HepG2 (cell line): ENCODE results near the gene AHSG. TPM values are rescaled to one million over a fixed set of nuclear protein-coding genes. Genes with fewer than 3 reads are reported as not detected.

Experiments
- ARNT ChIP-seq: fragments of 450-650 bp; IDR thresholded peaks from 2 replicates; pipeline ENCODE4 v1.6.1; 2017
- BHLHE40 ChIP-seq: IDR thresholded peaks from 2 replicates; pipeline ENCODE4 v1.6.1; 2011; ENCODE audit warnings: low read length, improper control_type of control experiment
- CENPT ChIP-seq: sonication (generic); formaldehyde crosslinking; IDR thresholded peaks from 2 replicates; pipeline ENCODE4 v1.8.0; 2022; ENCODE audit warnings: low read depth, mild to moderate bottlenecking, moderate library complexity, missing genetic modification reagents
- KDM4B ChIP-seq: sonication (generic); formaldehyde crosslinking; IDR thresholded peaks from 2 replicates; pipeline ENCODE4 v1.4.0; 2020; ENCODE audit warnings: missing genetic modification reagents
- NFYB ChIP-seq: sonication (generic); formaldehyde crosslinking; IDR thresholded peaks from 2 replicates; pipeline ENCODE4 v1.4.0; 2020; ENCODE audit warnings: missing genetic modification reagents
- POLR2AphosphoS5 ChIP-seq: IDR thresholded peaks from 2 replicates; pipeline ENCODE4 v1.6.1; 2012; ENCODE audit warnings: low read depth, low read length
- RAD21 ChIP-seq: fragments of 450-650 bp; formaldehyde crosslinking; IDR thresholded peaks from 2 replicates; pipeline ENCODE4 v1.5.0; 2020; ENCODE audit warnings: mild to moderate bottlenecking
- RBM22 ChIP-seq: fragments of 200-400 bp; formaldehyde crosslinking; optimal IDR thresholded peaks from 2 replicates; pipeline ENCODE3; 2017; ENCODE audit warnings: mild to moderate bottlenecking, low read length, moderate library complexity
- SP1 ChIP-seq, 2 experiments: fragments of 450-650 bp in 1 of 2; sonication (generic) in 1 of 2; formaldehyde crosslinking in 1 of 2; IDR thresholded peaks; 2 replicates each; pipeline versions ENCODE4 v1.4.0 to v1.6.1; 2016 to 2020; ENCODE audit warnings: missing genetic modification reagents in 1 of 2
- ZC3H4 ChIP-seq: sonication (generic); formaldehyde crosslinking; IDR thresholded peaks from 2 replicates; pipeline ENCODE4 v1.4.0; 2020; ENCODE audit warnings: missing genetic modification reagents, borderline replicate concordance
- ZNF546 ChIP-seq: sonication (generic); formaldehyde crosslinking; conservative IDR thresholded peaks from 2 replicates; pipeline ENCODE4 v1.8.1; 2023; ENCODE audit warnings: mild to moderate bottlenecking, missing genetic modification reagents
- ZNF563 ChIP-seq: sonication (generic); formaldehyde crosslinking; IDR thresholded peaks from 2 replicates; pipeline ENCODE4 v1.8.0; 2022; ENCODE audit warnings: mild to moderate bottlenecking, moderate library complexity, missing genetic modification reagents
- ZNF7 ChIP-seq: IDR thresholded peaks from 2 replicates; pipeline ENCODE4 v1.6.1; 2016; ENCODE audit warnings: missing biosample characterization, missing genetic modification reagents
- polyA plus RNA-seq, 8 experiments: library from polyadenylated mRNA; depleted of rRNA in 3 of 8; stranded (reverse) in 7 of 8; unstranded in 1 of 8; fragments of >200 nt; fragmentation: Illumina TruSeq in 4 of 8; extraction: Trizol in 4 of 8; gene quantifications; 2 replicates each; pipeline versions ENCODE4 v1.2.1 to v1.2.3, GENCODE V29; 2011 to 2016; ENCODE audit warnings: low read depth in 4 of 8, missing spikeins in 1 of 8, mixed read lengths in 1 of 8; ENCODE audit not compliant: insufficient read depth in 1 of 8
- total RNA-seq, 5 experiments: library from RNA; depleted of rRNA; stranded (reverse); fragments of >200 nt; fragmentation: Illumina TruSeq; extraction: Trizol; gene quantifications; 2 replicates each; pipeline ENCODE4 v1.2.3, GENCODE V29; 2016; ENCODE audit warnings: low read depth in 1 of 5
- TF ChIP-seq, protein P1 (sequence below), 2 experiments: fragments of 450-650 bp in 1 of 2; sonication (generic) in 1 of 2; formaldehyde crosslinking in 1 of 2; IDR thresholded peaks; 2 replicates each; pipeline versions ENCODE4 v1.6.1 to v1.8.0; 2016 to 2022; ENCODE audit warnings: antibody characterized with exemption in 1 of 2, mild to moderate bottlenecking in 1 of 2, missing genetic modification reagents in 1 of 2
- TF ChIP-seq, protein P2 (sequence below): IDR thresholded peaks from 2 replicates; pipeline ENCODE4 v1.6.1; 2018; ENCODE audit warnings: missing genetic modification reagents
- TF ChIP-seq, protein P3 (sequence below): sonication (generic); formaldehyde crosslinking; IDR thresholded peaks from 2 replicates; pipeline ENCODE4; 2020; ENCODE audit warnings: missing genetic modification reagents, mild to moderate bottlenecking, borderline replicate concordance
- TF ChIP-seq, protein P4 (sequence below): sonication (generic); formaldehyde crosslinking; IDR thresholded peaks from 2 replicates; pipeline ENCODE4 v1.8.0; 2022; ENCODE audit warnings: missing genetic modification reagents, mild to moderate bottlenecking, borderline replicate concordance

The AHSG gene
- total and polyA plus RNA-seq, 2 of the 13 experiments (the other 11 are each of a cell fraction or from before 2014, with no cell fraction given) = 2,043 to 19,152 TPM

DNA sequence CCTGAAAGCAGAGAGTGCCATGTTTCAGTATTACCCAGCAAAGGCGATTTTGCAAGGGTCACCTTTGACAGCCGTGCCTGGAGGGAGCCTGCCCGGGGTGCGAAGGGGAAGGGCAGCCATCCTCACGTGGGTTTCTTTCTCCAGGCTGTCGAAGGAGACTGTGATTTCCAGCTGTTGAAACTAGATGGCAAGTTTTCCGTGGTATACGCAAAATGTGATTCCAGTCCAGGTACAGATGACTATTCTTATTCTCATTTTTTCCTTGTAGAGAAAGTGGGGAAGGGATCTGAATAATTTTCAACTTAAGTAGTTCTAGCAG, 3.4 kb downstream of the AHSG start (continued):
- TF ChIP-seq, protein P1, sequence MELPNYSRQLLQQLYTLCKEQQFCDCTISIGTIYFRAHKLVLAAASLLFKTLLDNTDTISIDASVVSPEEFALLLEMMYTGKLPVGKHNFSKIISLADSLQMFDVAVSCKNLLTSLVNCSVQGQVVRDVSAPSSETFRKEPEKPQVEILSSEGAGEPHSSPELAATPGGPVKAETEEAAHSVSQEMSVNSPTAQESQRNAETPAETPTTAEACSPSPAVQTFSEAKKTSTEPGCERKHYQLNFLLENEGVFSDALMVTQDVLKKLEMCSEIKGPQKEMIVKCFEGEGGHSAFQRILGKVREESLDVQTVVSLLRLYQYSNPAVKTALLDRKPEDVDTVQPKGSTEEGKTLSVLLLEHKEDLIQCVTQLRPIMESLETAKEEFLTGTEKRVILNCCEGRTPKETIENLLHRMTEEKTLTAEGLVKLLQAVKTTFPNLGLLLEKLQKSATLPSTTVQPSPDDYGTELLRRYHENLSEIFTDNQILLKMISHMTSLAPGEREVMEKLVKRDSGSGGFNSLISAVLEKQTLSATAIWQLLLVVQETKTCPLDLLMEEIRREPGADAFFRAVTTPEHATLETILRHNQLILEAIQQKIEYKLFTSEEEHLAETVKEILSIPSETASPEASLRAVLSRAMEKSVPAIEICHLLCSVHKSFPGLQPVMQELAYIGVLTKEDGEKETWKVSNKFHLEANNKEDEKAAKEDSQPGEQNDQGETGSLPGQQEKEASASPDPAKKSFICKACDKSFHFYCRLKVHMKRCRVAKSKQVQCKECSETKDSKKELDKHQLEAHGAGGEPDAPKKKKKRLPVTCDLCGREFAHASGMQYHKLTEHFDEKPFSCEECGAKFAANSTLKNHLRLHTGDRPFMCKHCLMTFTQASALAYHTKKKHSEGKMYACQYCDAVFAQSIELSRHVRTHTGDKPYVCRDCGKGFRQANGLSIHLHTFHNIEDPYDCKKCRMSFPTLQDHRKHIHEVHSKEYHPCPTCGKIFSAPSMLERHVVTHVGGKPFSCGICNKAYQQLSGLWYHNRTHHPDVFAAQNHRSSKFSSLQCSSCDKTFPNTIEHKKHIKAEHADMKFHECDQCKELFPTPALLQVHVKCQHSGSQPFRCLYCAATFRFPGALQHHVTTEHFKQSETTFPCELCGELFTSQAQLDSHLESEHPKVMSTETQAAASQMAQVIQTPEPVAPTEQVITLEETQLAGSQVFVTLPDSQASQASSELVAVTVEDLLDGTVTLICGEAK (IDR thresholded peaks at IDR 0.05) = no peak
- TF ChIP-seq, protein P1 (CRISPR knock-in tag; IDR thresholded peaks at IDR 0.05) = no peak
- TF ChIP-seq BHLHE40 = no peak
- TF ChIP-seq ZC3H4 (CRISPR knock-in tag) = no peak
- no peak for TF ChIP-seq ZNF563 (CRISPR knock-in tag)
- TF ChIP-seq ZNF546 = no peak; the same call in 1 of the 2 replicates
- TF ChIP-seq, protein P2, sequence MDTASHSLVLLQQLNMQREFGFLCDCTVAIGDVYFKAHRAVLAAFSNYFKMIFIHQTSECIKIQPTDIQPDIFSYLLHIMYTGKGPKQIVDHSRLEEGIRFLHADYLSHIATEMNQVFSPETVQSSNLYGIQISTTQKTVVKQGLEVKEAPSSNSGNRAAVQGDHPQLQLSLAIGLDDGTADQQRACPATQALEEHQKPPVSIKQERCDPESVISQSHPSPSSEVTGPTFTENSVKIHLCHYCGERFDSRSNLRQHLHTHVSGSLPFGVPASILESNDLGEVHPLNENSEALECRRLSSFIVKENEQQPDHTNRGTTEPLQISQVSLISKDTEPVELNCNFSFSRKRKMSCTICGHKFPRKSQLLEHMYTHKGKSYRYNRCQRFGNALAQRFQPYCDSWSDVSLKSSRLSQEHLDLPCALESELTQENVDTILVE (CRISPR knock-in tag) = no peak
- TF ChIP-seq SP1 (IDR thresholded peaks at IDR 0.05) = no peak
- TF ChIP-seq SP1 (CRISPR knock-in tag; IDR thresholded peaks at IDR 0.05) = no peak
- peak; percentile 58 for TF ChIP-seq POLR2AphosphoS5
- no peak for TF ChIP-seq ARNT
- no peak for TF ChIP-seq NFYB (CRISPR knock-in tag)
- TF ChIP-seq, protein P3, sequence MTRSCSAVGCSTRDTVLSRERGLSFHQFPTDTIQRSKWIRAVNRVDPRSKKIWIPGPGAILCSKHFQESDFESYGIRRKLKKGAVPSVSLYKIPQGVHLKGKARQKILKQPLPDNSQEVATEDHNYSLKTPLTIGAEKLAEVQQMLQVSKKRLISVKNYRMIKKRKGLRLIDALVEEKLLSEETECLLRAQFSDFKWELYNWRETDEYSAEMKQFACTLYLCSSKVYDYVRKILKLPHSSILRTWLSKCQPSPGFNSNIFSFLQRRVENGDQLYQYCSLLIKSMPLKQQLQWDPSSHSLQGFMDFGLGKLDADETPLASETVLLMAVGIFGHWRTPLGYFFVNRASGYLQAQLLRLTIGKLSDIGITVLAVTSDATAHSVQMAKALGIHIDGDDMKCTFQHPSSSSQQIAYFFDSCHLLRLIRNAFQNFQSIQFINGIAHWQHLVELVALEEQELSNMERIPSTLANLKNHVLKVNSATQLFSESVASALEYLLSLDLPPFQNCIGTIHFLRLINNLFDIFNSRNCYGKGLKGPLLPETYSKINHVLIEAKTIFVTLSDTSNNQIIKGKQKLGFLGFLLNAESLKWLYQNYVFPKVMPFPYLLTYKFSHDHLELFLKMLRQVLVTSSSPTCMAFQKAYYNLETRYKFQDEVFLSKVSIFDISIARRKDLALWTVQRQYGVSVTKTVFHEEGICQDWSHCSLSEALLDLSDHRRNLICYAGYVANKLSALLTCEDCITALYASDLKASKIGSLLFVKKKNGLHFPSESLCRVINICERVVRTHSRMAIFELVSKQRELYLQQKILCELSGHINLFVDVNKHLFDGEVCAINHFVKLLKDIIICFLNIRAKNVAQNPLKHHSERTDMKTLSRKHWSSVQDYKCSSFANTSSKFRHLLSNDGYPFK (CRISPR knock-in tag) = no peak
- TF ChIP-seq, protein P4, sequence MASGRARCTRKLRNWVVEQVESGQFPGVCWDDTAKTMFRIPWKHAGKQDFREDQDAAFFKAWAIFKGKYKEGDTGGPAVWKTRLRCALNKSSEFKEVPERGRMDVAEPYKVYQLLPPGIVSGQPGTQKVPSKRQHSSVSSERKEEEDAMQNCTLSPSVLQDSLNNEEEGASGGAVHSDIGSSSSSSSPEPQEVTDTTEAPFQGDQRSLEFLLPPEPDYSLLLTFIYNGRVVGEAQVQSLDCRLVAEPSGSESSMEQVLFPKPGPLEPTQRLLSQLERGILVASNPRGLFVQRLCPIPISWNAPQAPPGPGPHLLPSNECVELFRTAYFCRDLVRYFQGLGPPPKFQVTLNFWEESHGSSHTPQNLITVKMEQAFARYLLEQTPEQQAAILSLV (CRISPR knock-in tag) = no peak
- no peak for TF ChIP-seq RAD21 (CRISPR knock-in tag)
- TF ChIP-seq KDM4B = no peak
- TF ChIP-seq ZNF7 = no peak
- TF ChIP-seq RBM22 = peak; percentile 85
- no peak for TF ChIP-seq CENPT (CRISPR knock-in tag)
